ENCODE data around the gene PLET1. TPM values are rescaled to one million over a fixed set of nuclear protein-coding genes. Genes with fewer than 3 reads are reported as not detected.
"Not testable (repeated sequence)": the region's sequence is repeated elsewhere in the genome, so short reads cannot be mapped to it uniquely, and the experiment has no call there.

Gene PLET1
- total RNA-seq, 1 donor from 2014 or later, result not detected

DNA sequence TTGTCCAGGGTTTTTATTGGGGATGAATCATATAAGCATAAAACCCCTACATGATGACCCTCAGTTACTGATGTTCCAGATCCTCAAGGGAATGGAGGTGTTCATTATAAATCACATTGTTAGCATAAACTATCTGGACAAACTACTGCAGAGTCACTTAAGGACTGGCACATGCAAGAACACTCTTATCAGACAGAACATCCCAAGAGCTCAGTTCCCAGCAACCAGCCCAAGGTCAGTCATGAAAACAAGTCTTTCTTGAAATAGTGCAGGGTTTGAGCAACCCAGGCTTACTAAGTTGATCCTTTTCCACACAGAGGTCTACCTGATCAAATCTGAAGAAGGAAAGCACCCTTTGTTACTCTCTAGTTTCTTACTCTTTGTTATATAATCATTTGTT lies 48.0 kb downstream of the PLET1 start:
- peaks cover 10% of the 10 kb centered on the region for H3K4me1 ChIP-seq
- no peak overlapping the region for H3K4me3 ChIP-seq
- no peak overlapping the region for H3K27ac ChIP-seq (replicated peaks)
- no peak for DNase-seq
- H3K27me3 ChIP-seq (ENCODE audit: low read depth), result no peaks in the 10 kb centered on the region
- TF ChIP-seq, protein P1, sequence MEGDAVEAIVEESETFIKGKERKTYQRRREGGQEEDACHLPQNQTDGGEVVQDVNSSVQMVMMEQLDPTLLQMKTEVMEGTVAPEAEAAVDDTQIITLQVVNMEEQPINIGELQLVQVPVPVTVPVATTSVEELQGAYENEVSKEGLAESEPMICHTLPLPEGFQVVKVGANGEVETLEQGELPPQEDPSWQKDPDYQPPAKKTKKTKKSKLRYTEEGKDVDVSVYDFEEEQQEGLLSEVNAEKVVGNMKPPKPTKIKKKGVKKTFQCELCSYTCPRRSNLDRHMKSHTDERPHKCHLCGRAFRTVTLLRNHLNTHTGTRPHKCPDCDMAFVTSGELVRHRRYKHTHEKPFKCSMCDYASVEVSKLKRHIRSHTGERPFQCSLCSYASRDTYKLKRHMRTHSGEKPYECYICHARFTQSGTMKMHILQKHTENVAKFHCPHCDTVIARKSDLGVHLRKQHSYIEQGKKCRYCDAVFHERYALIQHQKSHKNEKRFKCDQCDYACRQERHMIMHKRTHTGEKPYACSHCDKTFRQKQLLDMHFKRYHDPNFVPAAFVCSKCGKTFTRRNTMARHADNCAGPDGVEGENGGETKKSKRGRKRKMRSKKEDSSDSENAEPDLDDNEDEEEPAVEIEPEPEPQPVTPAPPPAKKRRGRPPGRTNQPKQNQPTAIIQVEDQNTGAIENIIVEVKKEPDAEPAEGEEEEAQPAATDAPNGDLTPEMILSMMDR (IDR thresholded peaks at IDR 0.05; ENCODE audit: borderline replicate concordance), result no peak
- H3K36me3 ChIP-seq, result peaks cover 20% of the 10 kb centered on the region
- intact Hi-C loops (cut with micrococcal nuclease), result no loop called here
- no peaks in the 10 kb centered on the region for H3K9me3 ChIP-seq (replicated peaks)

DNA sequence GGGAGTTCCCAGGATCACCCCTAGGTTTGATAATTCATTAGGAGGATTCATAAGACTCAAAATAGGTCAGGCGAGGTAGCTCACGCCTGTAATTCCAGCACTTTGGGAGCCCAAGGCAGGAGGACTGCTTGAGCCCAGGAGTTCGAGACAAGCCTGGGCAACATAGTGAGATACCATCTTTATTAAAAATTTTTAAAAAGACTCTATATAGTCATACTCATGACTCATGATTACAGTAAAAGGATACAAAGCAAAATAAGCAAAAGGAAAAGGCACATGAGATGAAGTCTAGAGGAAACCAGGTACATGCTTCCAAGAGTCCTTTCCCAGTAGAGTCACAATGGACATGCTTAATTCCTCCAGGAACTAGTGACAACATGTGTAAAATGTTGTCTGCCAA lies 48.4 kb downstream of the PLET1 start:
- Histone ChIP-seq H3K36me3 (peaks cover 16% of the 10 kb centered on the region), H3K27me3 (ENCODE audit: low read depth) (no peaks in the 10 kb centered on the region), H3K9me3 (replicated peaks) (no peaks in the 10 kb centered on the region), H3K27ac (replicated peaks) (no peak overlapping the region), H3K4me3 (no peak overlapping the region), H3K4me1 (peaks cover 10% of the 10 kb centered on the region)
- intact Hi-C loops (cut with micrococcal nuclease), result no loop called here
- no peak for DNase-seq
- TF ChIP-seq, protein P1 (IDR thresholded peaks at IDR 0.05; ENCODE audit: borderline replicate concordance), result no peak

- intact Hi-C loops (cut with micrococcal nuclease), result no loop called here
- peaks cover 9% of the 10 kb centered on the region for H3K36me3 ChIP-seq
- H3K27ac ChIP-seq (replicated peaks), result no peak overlapping the region
- no peak for DNase-seq
- H3K4me3 ChIP-seq, result no peak overlapping the region
- TF ChIP-seq, protein P1 (IDR thresholded peaks at IDR 0.05; ENCODE audit: borderline replicate concordance), result no peak
- no peaks in the 10 kb centered on the region for H3K9me3 ChIP-seq (replicated peaks)
- H3K27me3 ChIP-seq (ENCODE audit: low read depth), result no peaks in the 10 kb centered on the region
- H3K4me1 ChIP-seq, result peaks cover 10% of the 10 kb centered on the region
Measured at GRCh38 chr11:112211536-112211935, 49.1 kb downstream of the PLET1 start.

- Histone ChIP-seq H3K36me3 (peaks cover 9% of the 10 kb centered on the region), H3K27ac (replicated peaks) (no peak overlapping the region), H3K4me1 (peaks cover 10% of the 10 kb centered on the region), H3K27me3 (ENCODE audit: low read depth) (no peaks in the 10 kb centered on the region), H3K4me3 (no peak overlapping the region), H3K9me3 (replicated peaks) (no peaks in the 10 kb centered on the region)
- TF ChIP-seq, protein P1 (IDR thresholded peaks at IDR 0.05; ENCODE audit: borderline replicate concordance), result no peak
- DNase-seq, result no peak
- intact Hi-C loops (cut with micrococcal nuclease), result no loop called here
Measured at GRCh38 chr11:112210890-112211289, 49.8 kb downstream of the PLET1 start.

DNA sequence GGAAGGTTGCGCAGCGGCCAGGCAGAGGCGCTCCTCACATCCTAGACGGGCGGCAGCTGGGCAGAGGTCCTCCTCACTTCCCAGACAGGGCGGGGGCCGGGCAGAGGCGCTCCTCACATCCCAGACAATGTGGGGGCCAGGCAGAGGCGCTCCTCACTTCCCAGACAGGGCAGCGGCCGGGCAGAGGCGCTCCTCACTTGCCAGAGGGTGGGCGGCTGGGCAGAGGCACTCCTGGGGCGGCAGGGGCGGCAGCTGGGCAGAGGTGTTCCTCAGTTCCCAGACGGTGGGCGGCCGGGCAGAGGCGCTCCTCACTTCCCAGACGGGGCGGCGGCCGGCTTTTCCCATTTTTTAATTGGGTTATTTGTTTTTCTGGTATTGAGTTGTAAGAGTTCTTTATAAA lies 54.6 kb downstream of the PLET1 start:
- TF ChIP-seq, protein P1 (IDR thresholded peaks at IDR 0.05; ENCODE audit: borderline replicate concordance), result no peak
- no peaks in the 10 kb centered on the region for H3K9me3 ChIP-seq (replicated peaks)
- H3K4me3 ChIP-seq, result no peak overlapping the region
- H3K27me3 ChIP-seq (ENCODE audit: low read depth), result no peaks in the 10 kb centered on the region
- no peak overlapping the region for H3K27ac ChIP-seq (replicated peaks)
- DNase-seq, result no peak
- H3K4me1 ChIP-seq, result no peaks in the 10 kb centered on the region
- H3K36me3 ChIP-seq, result peaks cover 32% of the 10 kb centered on the region
- intact Hi-C loops (cut with micrococcal nuclease), result no loop called here

- H3K9me3 ChIP-seq (replicated peaks), result no peaks in the 10 kb centered on the region
- no peaks in the 10 kb centered on the region for H3K4me1 ChIP-seq
- TF ChIP-seq, protein P1 (IDR thresholded peaks at IDR 0.05; ENCODE audit: borderline replicate concordance), result no peak
- intact Hi-C loops (cut with micrococcal nuclease), result no loop called here
- peaks cover 47% of the 10 kb centered on the region for H3K36me3 ChIP-seq
- no peak overlapping the region for H3K27ac ChIP-seq (replicated peaks)
- H3K27me3 ChIP-seq (ENCODE audit: low read depth), result no peaks in the 10 kb centered on the region
- DNase-seq, result no peak
- H3K4me3 ChIP-seq, result no peak overlapping the region
Measured at GRCh38 chr11:112200252-112200651, 60.4 kb downstream of the PLET1 start.

DNA sequence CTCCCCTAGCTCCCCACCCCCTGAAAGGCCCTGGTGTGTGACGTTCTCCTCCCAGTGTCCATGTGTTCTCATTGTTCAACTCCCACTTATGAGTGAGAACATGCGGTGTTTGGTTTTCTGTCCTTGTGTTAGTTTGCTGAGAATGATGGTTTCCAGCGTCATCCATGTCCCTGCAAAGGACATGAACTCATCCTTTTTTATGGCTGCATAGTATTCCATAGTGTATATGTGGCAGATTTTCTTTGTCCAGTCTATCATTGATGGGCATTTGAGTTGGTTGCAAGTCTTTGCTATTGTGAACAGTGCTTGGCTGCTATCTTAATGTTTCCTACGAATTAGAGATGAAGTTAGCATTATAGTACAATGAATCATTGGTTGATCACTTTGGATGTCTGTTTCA lies 61.6 kb downstream of the PLET1 start:
- H3K27me3 ChIP-seq (ENCODE audit: low read depth); intact Hi-C loops (cut with micrococcal nuclease); H3K27ac ChIP-seq (replicated peaks); H3K4me1 ChIP-seq; DNase-seq; H3K9me3 ChIP-seq (replicated peaks); H3K4me3 ChIP-seq: not testable (repeated sequence)
- H3K36me3 ChIP-seq, result peaks cover 44% of the 10 kb centered on the region

Data from left ventricle myocardium inferior (tissue), 1 donor.